CD14-positive monocyte (primary cell): ENCODE results near the gene TBC1D16. TPM values are rescaled to one million over a fixed set of nuclear protein-coding genes. Genes with fewer than 3 reads are reported as not detected.

Experiments used
- DNase-seq, 3 donors: peaks; one replicate each; pipeline ENCODE4 v3.0.0-alpha.2; 2011 to 2022
- H2AFZ ChIP-seq: 2 replicates; pipeline ENCODE4 v1.6.0; 2012; ENCODE audit warnings: mild to moderate bottlenecking, low read depth, low read length, inconsistent platforms; ENCODE audit not compliant: insufficient read depth, poor library complexity, severe bottlenecking
- H3K27ac ChIP-seq, 2 donors: 1 replicate in 1 of 2; 2 replicates in 1 of 2; pipeline ENCODE4 v1.5.1; 2012 to 2013; ENCODE audit warnings: low read length in 2 of 2, control low read depth in 1 of 2, inconsistent platforms in 1 of 2, low read depth in 1 of 2, mild to moderate bottlenecking in 1 of 2
- H3K27me3 ChIP-seq, 2 donors: one replicate each; pipeline versions ENCODE4 v1.6.0 to v1.6.1; 2011 to 2013; ENCODE audit warnings: low read length in 2 of 2; ENCODE audit not compliant: control insufficient read depth in 2 of 2, insufficient read depth in 2 of 2
- H3K36me3 ChIP-seq, 2 donors: replicated peaks in 1 of 2; 1 replicate in 1 of 2; 2 replicates in 1 of 2; pipeline versions ENCODE4 v1.5.1 to v1.6.1; 2012 to 2013; ENCODE audit warnings: low read length in 2 of 2, control low read depth in 1 of 2, inconsistent platforms in 1 of 2, mild to moderate bottlenecking in 1 of 2; ENCODE audit not compliant: insufficient read depth in 2 of 2, control insufficient read depth in 1 of 2
- H3K4me1 ChIP-seq, 2 donors: 1 replicate in 1 of 2; 2 replicates in 1 of 2; pipeline versions ENCODE4 v1.5.1 to v1.6.1; 2012 to 2013; ENCODE audit warnings: low read length in 2 of 2, control low read depth in 1 of 2, inconsistent platforms in 1 of 2, mild to moderate bottlenecking in 1 of 2, moderate library complexity in 1 of 2; ENCODE audit not compliant: insufficient read depth in 2 of 2, control insufficient read depth in 1 of 2
- H3K4me2 ChIP-seq: replicated peaks from 2 replicates; pipeline ENCODE3; 2012; ENCODE audit warnings: low read length, moderate library complexity, mild to moderate bottlenecking; ENCODE audit not compliant: poor library complexity, severe bottlenecking; ENCODE audit errors: extremely low read depth
- H3K4me3 ChIP-seq, 3 experiments: fragments of 200-600 bp in 1 of 3; sonication (generic) in 1 of 3; replicated peaks in 1 of 3; 1 replicate in 2 of 3; 2 replicates in 1 of 3; pipeline ENCODE4 v1.5.1; 2011 to 2013; ENCODE audit warnings: low read length in 3 of 3, mild to moderate bottlenecking in 3 of 3, control low read depth in 2 of 3, low read depth in 2 of 3, inconsistent platforms in 1 of 3, moderate library complexity in 1 of 3
- H3K79me2 ChIP-seq: 2 replicates; pipeline ENCODE4 v1.6.0; 2012; ENCODE audit warnings: mild to moderate bottlenecking, control low read depth, inconsistent platforms, low read length, moderate library complexity; ENCODE audit not compliant: insufficient read depth
- H3K9ac ChIP-seq: 2 replicates; pipeline ENCODE4 v1.6.0; 2017; ENCODE audit warnings: low read length, mild to moderate bottlenecking; ENCODE audit not compliant: insufficient read depth, poor library complexity, severe bottlenecking
- H3K9me3 ChIP-seq, 2 donors: replicated peaks in 1 of 2; 1 replicate in 1 of 2; 2 replicates in 1 of 2; pipeline versions ENCODE4 v1.5.1 to v1.6.1; 2012 to 2013; ENCODE audit warnings: low read length in 2 of 2, control low read depth in 1 of 2; ENCODE audit not compliant: control insufficient read depth in 1 of 2, insufficient read depth in 1 of 2
- H4K20me1 ChIP-seq: 2 replicates; pipeline ENCODE4 v1.6.0; 2012; ENCODE audit warnings: mild to moderate bottlenecking, low read length, control low read depth, moderate library complexity; ENCODE audit not compliant: insufficient read depth
- H3K27ac Mint-ChIP-seq, 7 donors: one replicate each; pipeline ENCODE4 v1.8.0; 2020; ENCODE audit warnings: mild to moderate bottlenecking in 7 of 7, mixed read lengths in 7 of 7, moderate library complexity in 6 of 7, inconsistent platforms in 2 of 7
- H3K27me3 Mint-ChIP-seq, 3 donors: one replicate each; pipeline ENCODE4 v1.8.0; 2021 to 2022; ENCODE audit warnings: low read depth in 3 of 3, mild to moderate bottlenecking in 3 of 3, mixed read lengths in 3 of 3, moderate library complexity in 3 of 3, inconsistent platforms in 1 of 3
- H3K36me3 Mint-ChIP-seq, 2 donors: one replicate each; pipeline ENCODE4 v1.8.0; 2020; ENCODE audit warnings: mixed read lengths in 2 of 2, inconsistent platforms in 1 of 2, mild to moderate bottlenecking in 1 of 2
- H3K4me1 Mint-ChIP-seq: one replicate; pipeline ENCODE4 v1.8.0; 2020; ENCODE audit warnings: mild to moderate bottlenecking, mixed read lengths
- H3K4me3 Mint-ChIP-seq, 2 donors: one replicate each; pipeline ENCODE4 v1.8.0; 2020; ENCODE audit warnings: mild to moderate bottlenecking in 2 of 2, mixed read lengths in 2 of 2, moderate library complexity in 1 of 2
- H3K9me3 Mint-ChIP-seq, 7 donors: one replicate each; pipeline ENCODE4 v1.8.0; 2020 to 2022; ENCODE audit warnings: mixed read lengths in 7 of 7, mild to moderate bottlenecking in 6 of 7, moderate library complexity in 6 of 7, inconsistent platforms in 2 of 7
- CTCF ChIP-seq: fragments of 200-600 bp; IDR thresholded peaks from one replicate; pipeline ENCODE4 v1.8.0; 2022; ENCODE audit warnings: antibody characterized with exemption, mild to moderate bottlenecking
- WGBS: methylation state at CpG from one replicate; pipeline ENCODE4 v1.1.5; 2013; ENCODE audit warnings: missing lambda C conversion rate; ENCODE audit not compliant: insufficient coverage; 5-methylcytosine and 5-hydroxymethylcytosine counted together
- intact Hi-C, 2 donors: fragments of 100-400 bp; cut with micrococcal nuclease; formaldehyde crosslinking; loops; one replicate each; pipeline versions ENCODE4 v1.15.0 to v1.15.1; 2023
- polyA plus RNA-seq, 3 donors: library from polyadenylated mRNA; depleted of rRNA in 1 of 3; unstranded in 2 of 3; stranded (reverse) in 1 of 3; fragments of 300-500 nt in 2 of 3; fragments of >200 nt in 1 of 3; fragmentation: Illumina TruSeq in 2 of 3; gene quantifications; 1 replicate in 2 of 3; 2 replicates in 1 of 3; pipeline ENCODE4 v1.2.3, GENCODE V29; 2012 to 2021

TBC1D16 gene
- polyA plus RNA-seq, 3 donors = 0.11 to 0.53 (median 0.27) TPM

GRCh38 chr17:79917902-79918484 lies 117.7 kb downstream of the TBC1D16 start:
- H3K9me3 Mint-ChIP-seq = no peaks in the 10 kb centered on the region
- intact Hi-C loops = loop anchor here (5.0 kb wide), 2 partner anchors 126 to 131 kb away; no protein-coding TSS in a partner anchor
- no peaks in the 10 kb centered on the region for H3K4me1 Mint-ChIP-seq
- Histone ChIP-seq H3K27ac (no peak overlapping the region), H3K36me3 (no peaks in the 10 kb centered on the region), H3K9me3 (no peaks in the 10 kb centered on the region), H3K79me2 (no peaks in the 10 kb centered on the region), H4K20me1 (no peaks in the 10 kb centered on the region), H3K27me3 (no peaks in the 10 kb centered on the region), H3K4me2 (no peak overlapping the region), H2AFZ (no peak overlapping the region), H3K9ac (no peak overlapping the region), H3K4me3 (no peak overlapping the region), H3K4me1 (no peaks in the 10 kb centered on the region)
- H3K4me3 Mint-ChIP-seq = no peak overlapping the region
- H3K36me3 Mint-ChIP-seq = no peaks in the 10 kb centered on the region
- H3K27ac Mint-ChIP-seq = no peak overlapping the region
- TF ChIP-seq CTCF = no peak
- DNase-seq = no peak
- H3K27me3 Mint-ChIP-seq = peaks cover 6 to 21% (median 11%) of the 10 kb centered on the region in 3 donors
- WGBS = 94% methylated on average over 7 of the region's 14 CpGs

- Histone ChIP-seq H3K9me3 (no peaks in the 10 kb centered on the region), H3K27ac (no peak overlapping the region), H3K27me3 (no peaks in the 10 kb centered on the region), H3K4me3 (no peak overlapping the region), H3K4me2 (no peak overlapping the region), H2AFZ (no peak overlapping the region), H3K4me1 (no peaks in the 10 kb centered on the region), H4K20me1 (no peaks in the 10 kb centered on the region), H3K79me2 (no peaks in the 10 kb centered on the region), H3K9ac (no peak overlapping the region), H3K36me3 (no peaks in the 10 kb centered on the region)
- Mint-ChIP-seq H3K27me3 (peaks cover 6 to 22% (median 9%) of the 10 kb centered on the region in 3 donors), H3K4me3 (no peak overlapping the region), H3K4me1 (no peaks in the 10 kb centered on the region), H3K27ac (no peak overlapping the region), H3K9me3 (no peaks in the 10 kb centered on the region), H3K36me3 (no peaks in the 10 kb centered on the region)
- WGBS = 90% methylated on average over 4 of the region's 18 CpGs
- no peak for TF ChIP-seq CTCF
- no peak for DNase-seq
- intact Hi-C loops = loop anchor here (5.0 kb wide), 2 partner anchors 125 to 130 kb away; no protein-coding TSS in a partner anchor
Measured at GRCh38 chr17:79916991-79917901, 118.4 kb downstream of the TBC1D16 start.
